Hematopoietic multipotent progenitor cell treated with erythropoietin and hydrocortisone succinate and interleukin-3 and kit ligand, for 4 days (in vitro differentiated cells): ENCODE data around the gene GGT7.
"Not testable (repeated sequence)": the region's sequence is repeated elsewhere in the genome, so short reads cannot be mapped to it uniquely, and the experiment has no call there.

ENCODE experiments used
- DNase-seq: peaks from one replicate; pipeline ENCODE4 v3.0.0-alpha.2; 2015

GGT7 gene

GRCh38 chr20:34880971-34881370 is 8.3 kb upstream of the GGT7 start:
- not testable (repeated sequence) for DNase-seq

DNA sequence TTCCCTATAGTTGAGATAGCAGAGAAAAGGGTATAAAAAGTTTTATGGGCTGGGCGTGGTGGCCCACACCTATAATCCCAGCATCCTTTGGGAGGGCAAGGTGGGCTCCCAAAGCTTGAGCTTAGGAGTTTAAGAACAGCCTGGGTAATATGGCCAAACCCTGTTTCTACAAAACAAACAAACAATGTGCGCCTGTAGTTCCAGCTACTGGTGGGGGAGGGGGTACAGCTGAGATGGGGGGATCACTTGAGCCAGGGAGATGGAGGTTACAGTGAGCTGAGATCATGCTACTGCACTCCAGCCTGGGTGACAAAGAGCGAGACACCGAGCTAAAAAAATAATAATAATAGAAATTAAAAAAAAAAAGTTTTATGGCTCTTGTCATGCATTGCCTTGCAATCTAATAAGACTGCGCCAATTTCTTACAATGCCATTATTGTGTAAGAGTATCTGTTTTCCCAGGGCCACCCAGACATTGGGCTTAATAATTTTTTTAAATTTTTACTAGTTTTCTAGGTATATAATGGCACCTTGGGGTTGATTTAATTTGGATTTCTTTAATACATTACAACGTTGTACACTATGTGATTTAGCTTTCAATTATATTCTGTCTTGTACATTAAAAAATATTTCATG is 7.7 kb upstream of the GGT7 start:
- DNase-seq = no peak

DNA sequence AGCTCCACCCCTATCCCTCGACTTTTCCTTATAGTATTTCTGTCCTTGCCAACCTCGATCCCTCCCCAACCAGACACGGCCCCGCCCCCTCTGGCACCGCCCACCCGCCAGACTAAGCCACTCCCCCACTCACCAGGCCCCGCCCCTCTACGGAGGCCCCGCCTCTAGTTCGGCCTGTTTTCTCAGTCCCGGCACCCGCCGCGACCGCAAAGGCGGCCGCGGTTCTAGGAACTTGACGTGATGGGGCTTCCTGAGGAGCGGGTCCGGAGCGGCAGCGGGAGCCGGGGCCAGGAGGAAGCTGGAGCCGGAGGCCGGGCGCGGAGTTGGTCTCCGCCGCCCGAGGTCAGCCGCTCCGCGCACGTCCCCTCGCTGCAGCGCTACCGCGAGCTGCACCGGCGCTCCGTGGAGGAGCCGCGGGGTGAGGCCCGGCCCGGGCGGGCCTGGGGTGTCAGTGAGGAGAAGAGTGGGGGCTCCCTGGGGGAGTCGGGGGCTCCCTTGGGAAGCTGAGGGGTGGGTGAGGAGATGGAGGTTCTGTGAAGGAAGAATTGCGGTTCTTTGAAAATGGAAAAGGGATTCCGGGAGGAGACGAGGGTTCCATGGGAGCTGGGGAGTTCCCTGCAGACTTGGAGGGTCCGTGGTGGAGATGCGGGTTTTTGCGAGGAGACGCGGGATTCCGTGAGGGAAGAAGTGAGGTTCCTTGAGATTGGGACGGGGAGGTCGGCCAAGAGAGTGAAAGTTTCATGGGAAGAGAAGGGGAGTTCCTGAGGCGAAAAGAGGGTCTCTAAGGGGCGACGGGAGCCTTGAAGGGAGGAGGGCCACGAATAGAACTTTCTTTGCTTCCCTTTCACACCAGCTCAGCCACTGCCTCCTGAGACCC is 4.0 kb upstream of the GGT7 start, which contains the start of gene ACSS2:
Gene ACSS2, plus strand, starts transcription at position 207 of the 877 bp plus-strand sequence. Its CDS starts 34 bp downstream, at position 241.
- no peak for DNase-seq

- DNase-seq = peak; percentile 99
These were observed 3.2 kb upstream of the GGT7 start for GRCh38 chr20:34875642-34876405.

DNA sequence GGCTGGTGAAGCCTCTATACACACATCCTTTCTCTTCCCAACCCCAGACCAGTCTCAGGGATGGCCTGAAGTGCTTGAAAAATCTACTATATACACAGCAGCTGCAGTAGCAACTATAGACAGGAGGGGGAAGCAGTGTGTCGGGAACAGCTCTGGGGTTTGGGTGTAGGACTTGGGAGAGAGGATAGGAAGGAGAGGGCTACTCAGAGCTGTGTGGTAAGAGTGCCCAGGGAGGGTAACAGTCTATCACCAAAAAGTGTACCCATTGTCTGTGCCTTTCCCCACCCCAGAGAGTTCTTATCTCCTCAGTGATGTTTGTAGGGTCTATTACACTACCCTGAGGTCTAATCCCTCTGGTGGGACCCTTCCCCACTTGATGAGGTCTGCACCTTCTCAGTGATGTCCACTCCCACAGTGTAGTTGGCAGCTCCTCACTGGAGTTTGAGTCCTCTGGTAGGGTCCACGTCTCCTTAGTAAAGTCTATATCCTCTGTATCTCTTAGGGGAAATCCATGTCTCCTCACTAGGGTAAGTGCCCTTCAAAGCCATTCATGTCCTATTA is 1.5 kb upstream of the GGT7 start:
- peak; percentile 92 for DNase-seq

DNA sequence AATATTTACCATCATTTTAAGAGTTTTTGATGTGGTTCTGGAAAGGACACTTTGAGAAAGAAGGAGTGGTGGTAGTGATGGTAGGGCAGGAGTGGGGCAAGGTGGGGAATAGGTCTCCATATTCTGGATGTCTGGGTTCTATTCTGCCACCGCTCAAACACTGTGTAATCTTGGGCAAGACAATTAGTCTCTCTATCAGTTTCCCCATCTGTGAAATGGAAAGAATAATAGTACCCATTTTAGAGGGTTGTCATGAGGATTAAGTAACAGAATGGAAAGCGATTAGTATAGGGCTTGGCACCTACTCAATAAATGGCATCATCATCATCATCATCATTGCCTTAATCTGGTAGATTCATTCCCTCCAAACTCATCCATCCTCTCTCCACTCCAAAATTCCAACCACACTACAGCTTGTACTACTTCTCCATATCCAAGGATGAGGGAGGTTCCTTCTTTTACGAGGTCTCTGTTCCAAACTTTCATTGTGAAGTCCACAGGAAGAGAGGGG is 982 bp upstream of the GGT7 start:
- no peak for DNase-seq

- DNase-seq = no peak
These were observed 562 bp downstream of the GGT7 start for GRCh38 chr20:34871966-34872621.

DNA sequence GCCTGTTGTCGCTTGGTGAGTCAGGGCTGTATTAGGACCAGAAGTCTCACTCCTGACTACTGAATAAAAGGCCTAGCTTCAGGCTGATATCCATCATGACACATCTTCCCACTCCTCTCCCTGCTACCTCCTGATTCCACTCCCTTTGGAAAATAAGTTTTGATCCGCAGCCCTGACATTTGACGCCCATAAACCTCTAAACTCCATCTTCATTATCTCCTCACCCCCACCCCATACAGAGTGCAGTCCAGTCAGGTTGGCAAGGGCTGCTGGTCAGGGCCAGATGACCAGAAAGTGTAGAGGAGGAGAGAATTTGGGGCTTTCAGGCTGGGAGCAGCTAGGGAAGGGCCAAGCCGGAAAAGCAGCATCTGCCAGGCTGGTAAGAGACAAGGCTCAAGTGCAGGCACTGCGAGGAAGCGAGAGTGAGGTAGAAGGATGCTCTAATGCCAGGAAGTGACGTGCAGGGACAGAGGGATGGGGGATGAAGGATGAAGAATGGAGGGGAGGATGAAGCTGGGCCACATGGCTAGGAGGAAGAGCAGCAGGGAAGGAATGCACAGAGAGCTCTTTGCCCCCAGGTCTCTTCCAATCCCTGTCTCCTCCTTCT is 1.2 kb downstream of the GGT7 start:
- DNase-seq = no peak

DNA sequence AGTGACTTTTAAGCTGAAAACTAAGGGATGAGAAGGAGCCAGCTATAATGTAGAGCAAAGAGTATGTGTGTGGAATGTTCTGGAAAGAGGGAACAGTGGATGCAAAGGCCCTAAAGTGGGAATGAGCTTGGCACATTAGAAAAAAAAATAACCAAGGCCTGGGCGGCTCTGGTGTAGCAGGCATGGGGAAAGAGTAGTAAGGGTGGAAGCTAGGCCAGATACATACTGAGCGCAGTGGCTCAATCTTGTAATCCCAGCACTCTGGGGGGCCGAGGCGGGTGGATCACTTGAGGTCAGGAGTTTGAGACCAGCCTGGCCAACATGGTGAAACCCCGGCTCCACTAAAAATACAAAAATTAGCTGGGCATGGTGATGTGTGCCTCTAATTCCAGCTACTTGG is 8.4 kb downstream of the GGT7 start:
- no peak for DNase-seq

DNA sequence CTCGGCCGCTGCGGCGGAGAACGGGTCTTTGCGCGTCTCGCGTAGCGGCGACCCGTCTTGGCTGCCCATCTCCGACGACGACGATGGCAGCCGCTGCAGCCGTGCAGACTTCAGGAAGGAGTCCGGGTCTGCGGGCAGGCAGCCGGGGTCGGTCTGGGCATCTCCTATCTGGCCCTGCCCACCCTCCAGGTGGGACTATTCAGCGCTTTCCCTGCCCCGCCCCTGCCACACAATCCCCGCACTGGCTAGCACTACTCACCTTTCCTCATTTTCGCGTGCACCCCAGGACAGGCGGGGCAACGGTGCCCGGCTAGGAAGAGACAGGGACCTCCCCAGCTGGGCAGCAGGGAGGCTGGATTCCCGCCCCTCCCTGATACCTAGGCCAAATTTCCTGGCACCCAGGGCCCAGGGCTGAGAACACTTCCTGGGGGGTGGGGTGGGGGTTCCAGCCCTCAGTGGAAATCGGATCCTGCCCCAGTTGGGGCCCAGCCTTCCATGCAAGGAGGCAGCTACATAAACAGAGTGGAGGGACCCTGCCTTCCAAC is 9.2 kb downstream of the GGT7 start:
- no peak for DNase-seq

DNA sequence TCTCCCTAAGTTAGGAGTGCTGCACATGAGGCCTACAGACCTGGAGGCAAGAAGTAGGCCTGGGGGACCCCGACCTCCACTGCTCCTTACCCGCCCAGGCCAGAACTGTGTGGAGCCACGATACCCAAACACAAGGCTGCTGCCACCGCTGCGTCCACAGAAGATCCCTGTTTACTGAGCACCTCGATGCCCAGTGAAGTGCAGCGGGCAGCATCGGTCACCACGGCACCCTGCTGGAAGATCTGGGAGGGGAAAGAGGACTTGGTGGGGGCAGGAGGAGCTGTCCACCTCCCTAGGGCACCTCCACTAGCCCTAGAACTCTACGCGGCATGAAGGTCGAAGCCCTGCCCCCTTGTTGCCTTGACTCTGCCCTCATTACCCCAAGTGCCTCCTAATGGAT is 9.9 kb downstream of the GGT7 start:
- DNase-seq = no peak

GRCh38 chr20:34861386-34862084 is 11.1 kb downstream of the GGT7 start:
- DNase-seq = no peak

GRCh38 chr20:34859826-34860545 is 12.7 kb downstream of the GGT7 start:
- no peak for DNase-seq

GRCh38 chr20:34859367-34859766 is 13.3 kb downstream of the GGT7 start:
- DNase-seq = no peak

DNA sequence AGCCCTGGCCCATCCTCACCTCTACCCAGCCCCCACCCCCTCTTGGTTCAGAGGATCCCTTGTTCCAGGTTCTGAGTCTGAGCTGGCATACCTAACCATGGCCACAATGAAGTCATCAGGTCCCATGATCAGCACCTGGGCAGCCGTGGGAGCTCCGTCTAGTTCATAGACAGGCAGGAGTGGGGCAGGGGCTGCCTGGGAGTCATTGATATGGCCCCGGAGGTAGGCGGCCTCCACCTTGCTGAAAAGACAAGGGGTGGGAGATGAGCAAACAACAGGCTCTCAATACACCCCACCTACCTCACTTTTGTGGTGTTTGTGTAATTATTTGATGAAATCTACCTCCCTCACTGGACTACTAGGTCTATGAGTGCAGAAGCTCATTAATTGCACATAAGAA is 20.4 kb downstream of the GGT7 start:
- no peak for DNase-seq

- no peak for DNase-seq
These were observed 21.7 kb downstream of the GGT7 start for GRCh38 chr20:34850969-34851368.

GRCh38 chr20:34849778-34850177 is 22.9 kb downstream of the GGT7 start:
- DNase-seq = no peak

- peak; percentile 32 for DNase-seq
These were observed 24.1 kb downstream of the GGT7 start for GRCh38 chr20:34848597-34848996.

GRCh38 chr20:34843421-34843820 is 29.2 kb downstream of the GGT7 start:
- DNase-seq = no peak

DNA sequence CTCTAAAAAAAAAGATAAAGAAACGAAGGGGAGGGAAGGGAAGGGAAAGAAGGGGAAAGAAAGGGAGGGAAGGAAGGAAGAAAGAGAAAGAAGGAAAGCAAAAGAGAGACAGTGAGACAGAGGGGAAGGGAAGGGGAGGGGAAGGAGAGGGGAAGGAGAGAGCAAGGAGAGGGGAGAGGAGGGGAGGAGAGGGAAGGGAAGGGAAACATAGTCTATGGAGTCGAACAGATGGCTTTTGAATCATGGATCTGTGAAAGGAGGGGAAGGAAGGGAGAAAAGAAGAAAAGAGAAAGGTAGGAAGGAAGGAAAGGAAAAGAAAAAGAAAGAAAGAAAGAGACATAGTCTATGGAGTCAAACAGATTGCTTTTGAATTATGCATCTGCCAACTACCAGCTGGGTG is 30.5 kb downstream of the GGT7 start:
- no peak for DNase-seq
